ENCODE data around the gene TOP2A. TPM values are rescaled to one million over a fixed set of nuclear protein-coding genes. Genes with fewer than 3 reads are reported as not detected.
A peak's percentile ranks its signal among the peaks of the same experiment; 100 is the strongest.

Gene TOP2A
- total RNA-seq, 2 experiments from 2014 or later, result 410 to 416 TPM

- H3K4me1 Mint-ChIP-seq (ENCODE audit: low read depth), result peaks cover 18% of the 10 kb centered on the region
- H3K27ac Mint-ChIP-seq, result no peak overlapping the region
- peaks cover 5% of the 10 kb centered on the region for H3K36me3 Mint-ChIP-seq (ENCODE audit: low read depth)
- no peaks in the 10 kb centered on the region for H3K27me3 Mint-ChIP-seq (ENCODE audit: low read depth)
- no peak overlapping the region for H3K4me3 Mint-ChIP-seq
- H3K9me3 Mint-ChIP-seq, result no peaks in the 10 kb centered on the region
- intact Hi-C loops (cut with micrococcal nuclease), result no loop called here
- DNase-seq, result no peak
- CTCF ChIA-PET, result interaction anchor here (0.5 to 9.6 kb wide), 4 partner anchors 33 to 152 kb away, joined by 3 to 178 read pairs (median 18); no protein-coding TSS in a partner anchor
These were observed 66.9 kb downstream of the TOP2A start for GRCh38 chr17:40350689-40351358.

DNA sequence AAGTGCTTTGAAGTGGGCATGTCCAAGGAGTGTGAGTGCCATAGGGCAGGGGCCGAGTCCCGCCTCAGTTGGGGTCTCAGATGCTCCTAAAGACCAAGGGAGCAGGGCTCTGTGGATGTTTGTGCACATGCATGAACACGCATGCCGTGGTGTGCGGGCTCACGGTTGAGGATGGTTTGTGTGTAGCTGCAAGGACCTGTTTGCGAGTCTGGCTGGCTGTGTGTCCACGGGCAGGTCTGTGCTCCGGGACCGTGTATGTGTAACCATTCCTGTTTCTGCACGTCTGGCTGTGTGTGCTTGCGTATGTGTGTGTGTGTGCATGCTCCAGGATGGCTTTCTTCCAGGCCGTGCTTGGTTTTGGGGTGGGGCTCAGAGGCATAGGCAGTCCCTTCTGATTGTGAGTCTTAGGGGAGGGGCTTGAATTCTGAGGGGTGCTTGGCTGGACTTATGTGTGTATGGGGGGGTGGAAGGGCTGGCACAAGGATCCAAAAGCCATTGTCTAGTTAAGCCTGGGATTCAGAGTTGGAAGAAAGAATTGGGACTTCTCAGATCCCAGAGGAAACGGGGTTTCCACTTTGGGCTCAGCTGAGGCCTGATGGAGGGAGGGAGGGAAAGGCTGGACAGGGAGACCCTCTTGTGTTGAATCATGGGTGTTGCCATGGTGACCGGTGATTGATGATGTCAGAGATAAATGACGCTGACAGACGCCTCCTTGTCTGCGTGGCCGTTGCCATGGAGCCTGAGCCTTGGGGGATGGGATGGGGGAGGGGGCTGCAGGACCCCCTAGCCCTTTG is 67.6 kb downstream of the TOP2A start:
- intact Hi-C loops (cut with micrococcal nuclease), result no loop called here
- no peak overlapping the region for H3K27ac Mint-ChIP-seq
- CTCF ChIA-PET, result interaction anchor here (9.6 kb wide), 1 partner anchor 48 kb away, joined by 178 read pairs; no protein-coding TSS in a partner anchor
- DNase-seq, result no peak
- H3K4me3 Mint-ChIP-seq, result no peak overlapping the region
- H3K36me3 Mint-ChIP-seq (ENCODE audit: low read depth), result peaks cover 5% of the 10 kb centered on the region
- no peaks in the 10 kb centered on the region for H3K9me3 Mint-ChIP-seq
- H3K27me3 Mint-ChIP-seq (ENCODE audit: low read depth), result no peaks in the 10 kb centered on the region
- H3K4me1 Mint-ChIP-seq (ENCODE audit: low read depth), result peaks cover 24% of the 10 kb centered on the region

DNA sequence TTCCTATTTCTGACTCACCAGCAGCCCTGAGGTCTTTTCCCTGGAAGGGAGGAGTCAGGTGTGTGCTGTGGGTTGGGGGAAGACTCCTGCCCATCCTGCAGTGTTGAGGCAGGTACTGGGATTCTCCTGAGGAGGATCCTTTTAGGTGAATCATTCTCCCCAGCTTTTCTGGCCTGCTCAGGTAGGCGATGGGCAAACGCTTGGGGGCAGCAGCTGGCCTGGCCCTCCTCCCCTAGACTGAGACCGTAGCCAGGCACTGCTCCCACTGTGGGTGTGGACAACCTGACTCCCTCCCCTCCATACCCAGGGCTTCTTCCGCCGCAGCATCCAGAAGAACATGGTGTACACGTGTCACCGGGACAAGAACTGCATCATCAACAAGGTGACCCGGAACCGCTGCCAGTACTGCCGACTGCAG is 68.2 kb downstream of the TOP2A start:
- Mint-ChIP-seq H3K27me3 (ENCODE audit: low read depth) (no peaks in the 10 kb centered on the region), H3K9me3 (no peaks in the 10 kb centered on the region), H3K36me3 (ENCODE audit: low read depth) (peaks cover 5% of the 10 kb centered on the region), H3K4me1 (ENCODE audit: low read depth) (peaks cover 30% of the 10 kb centered on the region), H3K4me3 (no peak overlapping the region), H3K27ac (no peak overlapping the region)
- intact Hi-C loops (cut with micrococcal nuclease), result no loop called here
- no peak for DNase-seq
- CTCF ChIA-PET, result no interaction called here

DNA sequence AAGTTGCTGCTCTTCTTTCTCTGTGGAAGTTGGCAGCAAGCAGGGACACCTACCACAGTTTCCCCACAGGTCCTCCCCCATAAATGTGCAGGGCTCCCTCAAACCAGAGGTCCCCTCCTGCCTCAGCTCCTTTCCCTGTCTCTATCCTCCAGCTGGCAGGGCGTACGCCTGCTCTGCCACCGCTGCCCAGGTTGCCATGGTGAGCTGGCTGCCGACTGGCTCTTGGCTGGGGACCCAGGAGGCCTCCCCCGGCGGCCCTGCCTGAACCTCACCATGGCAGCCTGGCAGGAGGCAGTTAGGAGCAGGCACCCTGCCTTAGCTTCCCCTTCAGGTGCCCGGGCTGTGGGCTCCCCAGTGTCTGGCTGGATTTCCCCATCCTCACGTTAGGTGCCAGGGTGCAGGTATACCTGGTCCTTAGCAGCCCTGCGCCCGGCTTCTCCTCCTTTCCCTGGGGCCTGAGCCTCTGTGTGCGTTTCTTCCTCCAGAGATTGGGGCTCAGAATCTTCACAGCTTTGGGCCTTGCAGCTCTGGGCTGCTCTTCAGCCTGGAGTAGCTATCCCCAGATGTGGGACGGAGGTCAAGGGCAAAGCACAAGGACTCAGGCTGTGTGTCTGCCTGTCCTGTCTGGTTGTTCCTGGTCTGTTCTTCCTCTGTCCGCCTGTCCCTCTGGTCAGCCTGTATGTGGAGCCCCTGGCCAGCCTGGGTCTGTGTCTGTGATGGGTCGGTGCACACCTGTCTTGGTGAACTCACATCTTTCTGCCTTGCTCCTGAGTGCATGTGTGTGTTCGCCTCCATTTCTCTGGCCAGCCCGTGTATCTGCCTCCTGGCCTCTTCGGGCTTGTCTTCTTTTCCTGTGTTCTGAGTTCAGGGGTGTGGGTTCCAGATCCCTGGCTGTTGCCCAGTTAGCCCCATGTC is 68.9 kb downstream of the TOP2A start:
- H3K4me1 Mint-ChIP-seq (ENCODE audit: low read depth), result peaks cover 36% of the 10 kb centered on the region
- H3K27me3 Mint-ChIP-seq (ENCODE audit: low read depth), result no peaks in the 10 kb centered on the region
- intact Hi-C loops (cut with micrococcal nuclease), result no loop called here
- H3K27ac Mint-ChIP-seq, result no peak overlapping the region
- H3K4me3 Mint-ChIP-seq, result no peak overlapping the region
- DNase-seq, result no peak
- peaks cover 5% of the 10 kb centered on the region for H3K36me3 Mint-ChIP-seq (ENCODE audit: low read depth)
- CTCF ChIA-PET, result interaction anchor here (0.6 to 0.8 kb wide), 2 partner anchors 23 to 122 kb away, joined by 3 to 4 read pairs; no protein-coding TSS in a partner anchor
- H3K9me3 Mint-ChIP-seq, result no peaks in the 10 kb centered on the region

GRCh38 chr17:40348136-40348504 is 69.6 kb downstream of the TOP2A start:
- Mint-ChIP-seq H3K36me3 (ENCODE audit: low read depth) (peaks cover 5% of the 10 kb centered on the region), H3K9me3 (no peaks in the 10 kb centered on the region), H3K27ac (no peak overlapping the region), H3K4me1 (ENCODE audit: low read depth) (peaks cover 43% of the 10 kb centered on the region), H3K4me3 (no peak overlapping the region), H3K27me3 (ENCODE audit: low read depth) (no peaks in the 10 kb centered on the region)
- CTCF ChIA-PET, result interaction anchor here (0.8 kb wide), 1 partner anchor 22 kb away, joined by 4 read pairs; no protein-coding TSS in a partner anchor
- intact Hi-C loops (cut with micrococcal nuclease), result no loop called here
- no peak for DNase-seq

GRCh38 chr17:40347319-40348135 is 70.2 kb downstream of the TOP2A start:
- Mint-ChIP-seq H3K27ac (peak overlapping the region; percentile 41), H3K36me3 (ENCODE audit: low read depth) (peaks cover 9% of the 10 kb centered on the region), H3K4me1 (ENCODE audit: low read depth) (peaks cover 46% of the 10 kb centered on the region), H3K9me3 (no peaks in the 10 kb centered on the region), H3K27me3 (ENCODE audit: low read depth) (no peaks in the 10 kb centered on the region), H3K4me3 (no peak overlapping the region)
- no peak for DNase-seq
- CTCF ChIA-PET, result no interaction called here
- intact Hi-C loops (cut with micrococcal nuclease), result no loop called here

DNA sequence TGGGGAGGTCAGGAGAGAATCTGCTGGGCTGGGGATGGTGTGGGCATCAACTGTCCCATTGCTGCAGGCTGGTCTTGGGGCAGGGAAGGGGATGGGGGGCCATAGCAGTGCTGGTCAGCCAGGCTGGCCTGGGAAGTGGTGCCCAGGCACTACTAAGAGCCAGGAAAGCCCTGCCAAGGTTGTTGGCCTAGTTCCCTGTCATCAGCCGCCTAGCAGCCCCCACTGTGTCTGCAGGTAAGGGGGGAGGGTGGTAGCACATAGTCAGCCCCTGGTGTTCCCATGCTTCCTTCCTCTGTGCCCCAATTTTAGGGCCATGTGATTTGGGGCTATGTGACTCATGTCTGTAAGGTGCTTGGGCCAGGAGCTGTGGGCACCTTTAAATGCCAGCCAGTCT is 70.9 kb downstream of the TOP2A start:
- no peak for DNase-seq
- Mint-ChIP-seq H3K36me3 (ENCODE audit: low read depth) (peaks cover 7% of the 10 kb centered on the region), H3K27ac (no peak overlapping the region), H3K9me3 (no peaks in the 10 kb centered on the region), H3K27me3 (ENCODE audit: low read depth) (no peaks in the 10 kb centered on the region), H3K4me1 (ENCODE audit: low read depth) (peaks cover 47% of the 10 kb centered on the region), H3K4me3 (no peak overlapping the region)
- CTCF ChIA-PET, result no interaction called here
- intact Hi-C loops (cut with micrococcal nuclease), result no loop called here

DNA sequence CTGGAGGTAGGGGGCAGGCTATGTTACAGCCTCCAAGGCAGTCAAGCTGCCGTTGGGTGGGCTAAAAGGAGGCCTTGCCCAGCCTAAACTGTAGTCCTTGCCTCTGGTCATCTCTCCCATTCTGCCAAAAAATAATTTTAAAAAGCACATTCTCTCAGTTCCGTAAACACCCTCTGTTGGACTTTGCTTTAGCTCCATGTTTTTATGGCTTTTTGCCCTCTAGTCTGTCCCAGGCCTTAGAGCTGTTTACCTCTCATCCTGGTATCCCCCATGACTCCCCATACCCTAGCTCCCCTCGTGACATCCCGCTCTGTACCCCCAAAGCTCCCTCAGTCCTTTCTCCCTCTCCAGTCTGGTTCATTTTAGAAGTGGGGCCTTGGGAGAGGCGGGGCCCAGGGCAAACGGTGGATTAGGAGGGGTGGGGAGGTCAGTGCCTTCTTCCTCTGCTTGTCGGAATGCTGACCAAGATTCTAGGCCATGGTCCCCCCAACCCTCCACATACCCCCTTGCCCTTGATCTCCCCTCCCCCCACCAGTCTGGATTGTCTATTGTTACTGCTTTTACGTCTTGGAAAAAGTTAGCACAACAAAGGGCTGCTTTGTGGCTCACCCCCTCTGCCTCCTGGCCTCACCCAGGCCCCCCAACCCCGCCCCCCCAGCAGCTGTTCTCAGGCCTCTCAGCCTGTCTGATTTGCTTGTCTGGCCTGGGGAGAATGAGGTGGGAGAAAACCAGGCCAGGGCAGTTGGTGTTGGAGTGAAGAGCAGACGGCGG is 71.5 kb downstream of the TOP2A start:
- CTCF ChIA-PET, result interaction anchor here (0.7 to 3.9 kb wide), 7 partner anchors 8 to 43 kb away, joined by 3 to 15 read pairs (median 3); no protein-coding TSS in a partner anchor
- intact Hi-C loops (cut with micrococcal nuclease), result no loop called here
- no peak for DNase-seq
- H3K27ac Mint-ChIP-seq, result no peak overlapping the region
- H3K36me3 Mint-ChIP-seq (ENCODE audit: low read depth), result peaks cover 7% of the 10 kb centered on the region
- H3K27me3 Mint-ChIP-seq (ENCODE audit: low read depth), result no peaks in the 10 kb centered on the region
- H3K4me1 Mint-ChIP-seq (ENCODE audit: low read depth), result peaks cover 48% of the 10 kb centered on the region
- no peak overlapping the region for H3K4me3 Mint-ChIP-seq
- no peaks in the 10 kb centered on the region for H3K9me3 Mint-ChIP-seq

GRCh38 chr17:40345161-40345993 is 72.3 kb downstream of the TOP2A start:
- DNase-seq, result no peak
- intact Hi-C loops (cut with micrococcal nuclease), result no loop called here
- Mint-ChIP-seq H3K9me3 (no peaks in the 10 kb centered on the region), H3K27ac (no peak overlapping the region), H3K4me3 (peak overlapping the region; percentile 22), H3K36me3 (ENCODE audit: low read depth) (peaks cover 7% of the 10 kb centered on the region), H3K27me3 (ENCODE audit: low read depth) (no peaks in the 10 kb centered on the region), H3K4me1 (ENCODE audit: low read depth) (peaks cover 53% of the 10 kb centered on the region)
- CTCF ChIA-PET, result interaction anchor here (0.6 to 3.9 kb wide), 8 partner anchors 9 to 143 kb away, joined by 3 to 15 read pairs (median 4); no protein-coding TSS in a partner anchor

DNA sequence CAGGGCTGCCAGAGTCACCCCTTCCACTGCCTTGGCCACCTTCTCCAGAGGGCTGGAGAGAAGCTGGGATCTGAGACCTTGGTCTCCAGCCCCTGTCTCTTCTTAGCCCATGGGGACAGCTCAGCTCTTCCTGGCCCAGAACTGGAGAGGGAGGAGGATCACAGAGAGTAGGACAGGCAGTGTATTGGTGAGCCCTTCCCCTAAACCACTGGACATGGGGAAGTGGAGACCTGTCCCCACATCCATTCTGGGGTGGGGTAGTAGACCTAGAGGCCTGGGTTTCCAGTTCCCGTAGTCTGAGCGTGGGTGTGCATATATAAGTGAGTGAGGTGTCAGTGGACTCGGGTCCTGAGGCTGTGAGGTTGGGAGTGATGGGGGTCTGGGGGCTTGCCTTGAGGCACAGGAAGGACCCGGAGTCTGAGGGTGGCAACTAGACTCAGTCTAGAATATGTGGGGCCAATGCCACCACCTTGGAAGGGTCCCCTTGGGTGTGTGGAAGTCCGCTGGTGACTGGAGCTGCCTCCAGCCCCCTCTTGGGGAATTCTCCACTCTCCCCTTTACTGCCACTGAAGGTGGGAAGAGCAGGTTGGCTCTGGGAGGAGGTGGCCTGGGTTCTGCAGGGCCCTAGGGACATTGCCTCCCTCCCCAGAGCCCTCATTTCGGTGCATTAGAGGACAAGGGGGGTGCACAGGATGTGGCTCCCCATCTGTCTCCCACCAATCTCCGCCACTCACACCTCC is 73.1 kb downstream of the TOP2A start:
- Mint-ChIP-seq H3K9me3 (no peaks in the 10 kb centered on the region), H3K27ac (peak overlapping the region; percentile 20), H3K27me3 (ENCODE audit: low read depth) (no peaks in the 10 kb centered on the region), H3K4me1 (ENCODE audit: low read depth) (peaks cover 59% of the 10 kb centered on the region), H3K4me3 (peak overlapping the region; percentile 22), H3K36me3 (ENCODE audit: low read depth) (peaks cover 5% of the 10 kb centered on the region)
- DNase-seq, result no peak
- intact Hi-C loops (cut with micrococcal nuclease), result no loop called here
- CTCF ChIA-PET, result interaction anchor here (0.6 to 3.9 kb wide), 4 partner anchors 10 to 143 kb away, joined by 3 to 15 read pairs (median 4); no protein-coding TSS in a partner anchor
